ENCODE measurements around the gene GRID2. TPM values are rescaled to one million over a fixed set of nuclear protein-coding genes. Genes with fewer than 3 reads are reported as not detected.

GRID2 gene
- total RNA-seq, 1 donor from 2014 or later: not detected

DNA sequence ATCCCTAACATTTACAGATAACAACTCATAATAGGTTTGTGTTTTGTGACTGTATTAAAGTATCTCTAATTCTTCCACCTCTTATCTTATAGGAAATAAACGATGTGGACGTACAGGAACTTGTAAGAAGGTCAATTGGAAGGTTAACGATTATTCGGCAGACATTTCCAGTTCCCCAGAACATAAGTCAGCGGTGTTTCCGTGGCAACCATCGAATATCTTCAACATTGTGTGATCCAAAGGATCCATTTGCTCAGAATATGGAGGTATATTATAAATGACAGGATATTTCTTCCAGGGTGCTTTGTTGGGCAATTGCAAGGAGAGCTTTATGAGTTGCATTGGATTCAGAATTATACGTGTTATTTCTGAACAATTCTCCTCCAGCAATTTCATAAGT is 912.9 kb downstream of the GRID2 start:
- H3K4me3 ChIP-seq (ENCODE audit: low read depth, low read length): no peak overlapping the region
- DNase-seq (ENCODE audit: low read depth): no peak
- TF ChIP-seq CTCF (conservative IDR thresholded peaks at IDR 0.05; ENCODE audit: low read depth, low read length): no peak

- DNase-seq (ENCODE audit: low read depth): no peak
Observed at GRCh38 chr4:93217431-93217830, 913.7 kb downstream of the GRID2 start.

DNA sequence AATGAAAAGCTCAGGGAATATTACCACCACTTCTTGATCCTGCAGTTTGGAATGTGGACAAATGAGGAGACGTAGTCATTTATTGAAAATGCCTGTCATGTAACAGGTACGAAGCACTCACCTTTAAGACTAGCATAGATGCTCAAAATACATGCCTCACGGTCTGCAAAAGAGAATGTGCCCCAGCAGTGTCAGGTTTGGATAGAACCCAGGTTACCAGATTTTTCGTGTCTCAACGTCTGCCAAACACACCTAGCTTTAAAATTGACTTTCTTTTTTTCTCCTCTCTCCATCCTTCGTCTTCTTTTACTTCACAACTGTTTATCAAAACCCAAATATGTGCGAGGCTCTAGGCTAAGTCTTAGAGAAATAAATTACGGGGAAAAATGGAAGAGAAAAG is 918.0 kb downstream of the GRID2 start:
- no peak for DNase-seq (ENCODE audit: low read depth)
- no peak for TF ChIP-seq CTCF (conservative IDR thresholded peaks at IDR 0.05; ENCODE audit: low read depth, low read length)

More at GRCh38 chr4:93217431-93217830, 913.7 kb downstream of the GRID2 start:
- no peak overlapping the region for H3K4me3 ChIP-seq (ENCODE audit: low read depth, low read length)
- TF ChIP-seq CTCF (conservative IDR thresholded peaks at IDR 0.05; ENCODE audit: low read depth, low read length): no peak

GRCh38 chr4:93228021-93228420 is 924.3 kb downstream of the GRID2 start:
- no peak for DNase-seq (ENCODE audit: low read depth)
- TF ChIP-seq CTCF (conservative IDR thresholded peaks at IDR 0.05; ENCODE audit: low read depth, low read length): no peak
- no peak overlapping the region for H3K4me3 ChIP-seq (ENCODE audit: low read depth, low read length)

More for the DNA sequence above, 918.0 kb downstream of the GRID2 start:
- no peak overlapping the region for H3K4me3 ChIP-seq (ENCODE audit: low read depth, low read length)

- DNase-seq (ENCODE audit: low read depth): no peak
- no peak for TF ChIP-seq CTCF (conservative IDR thresholded peaks at IDR 0.05; ENCODE audit: low read depth, low read length)
- H3K4me3 ChIP-seq (ENCODE audit: low read depth, low read length): no peak overlapping the region
Observed at GRCh38 chr4:93232883-93233282, 929.1 kb downstream of the GRID2 start.

- no peak for DNase-seq (ENCODE audit: low read depth)
- H3K4me3 ChIP-seq (ENCODE audit: low read depth, low read length): no peak overlapping the region
- no peak for TF ChIP-seq CTCF (conservative IDR thresholded peaks at IDR 0.05; ENCODE audit: low read depth, low read length)
Observed at GRCh38 chr4:93237521-93237920, 933.8 kb downstream of the GRID2 start.

DNA sequence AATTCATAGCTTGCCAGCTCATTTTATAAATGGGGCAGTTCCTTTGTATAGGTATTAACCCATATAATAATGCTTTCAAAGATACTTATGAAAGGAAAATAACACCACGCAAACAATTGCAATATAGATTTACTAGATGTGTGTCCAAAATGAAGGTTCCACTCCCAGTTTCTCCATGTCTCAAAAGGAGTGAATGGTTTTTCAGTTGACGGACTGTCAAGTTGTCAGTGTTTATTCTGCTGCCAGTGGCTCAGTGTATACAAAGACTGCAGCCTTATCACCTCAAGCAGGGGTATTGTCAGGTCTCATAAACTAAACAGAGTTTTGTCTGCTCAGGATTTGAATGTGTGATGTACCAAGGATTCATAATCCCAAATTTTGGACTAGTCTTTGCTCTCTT is 939.5 kb downstream of the GRID2 start:
- DNase-seq (ENCODE audit: low read depth): no peak
- H3K4me3 ChIP-seq (ENCODE audit: low read depth, low read length): no peak overlapping the region
- no peak for TF ChIP-seq CTCF (conservative IDR thresholded peaks at IDR 0.05; ENCODE audit: low read depth, low read length)

Data from epithelial cell of proximal tubule (primary cell).